Uterus (tissue), 4 donors: ENCODE measurements around the gene PRSS38. TPM values are rescaled to one million over a fixed set of nuclear protein-coding genes. Genes with fewer than 3 reads are reported as not detected.
A peak's percentile ranks its signal among the peaks of the same experiment; 100 is the strongest.

Source experiments
- DNase-seq, 2 donors: peaks; one replicate each; pipeline ENCODE4 v3.0.0-alpha.2; 2019 to 2020
- H3K27ac ChIP-seq, 2 donors: fragments of 200-600 bp; sonication (generic); 1 replicate in 1 of 2; 2 replicates in 1 of 2; pipeline ENCODE4 v1.5.1; 2016 to 2018
- H3K27me3 ChIP-seq, 2 donors: fragments of 200-600 bp; sonication (generic); one replicate each; pipeline ENCODE4 v1.5.1; 2018 to 2019; ENCODE audit warnings: control low read depth in 1 of 2
- H3K36me3 ChIP-seq, 2 donors: fragments of 200-600 bp; sonication (generic); one replicate each; pipeline ENCODE4 v1.5.1; 2019; ENCODE audit warnings: control low read depth in 1 of 2
- H3K4me1 ChIP-seq, 2 donors: fragments of 200-600 bp; sonication (generic); one replicate each; pipeline ENCODE4 v1.5.1; 2018 to 2019; ENCODE audit warnings: control low read depth in 1 of 2
- H3K4me3 ChIP-seq, 2 donors: fragments of 200-600 bp; sonication (generic); 1 replicate in 1 of 2; 2 replicates in 1 of 2; pipeline ENCODE4 v1.5.1; 2018 to 2019; ENCODE audit warnings: mild to moderate bottlenecking in 1 of 2
- H3K9me3 ChIP-seq, 2 donors: fragments of 200-600 bp; sonication (generic); one replicate each; pipeline ENCODE4 v1.5.1; 2019; ENCODE audit warnings: control low read depth in 1 of 2
- POLR2A ChIP-seq, 2 donors: fragments of 450-650 bp; IDR thresholded peaks; one replicate each; pipeline ENCODE4 v1.6.1; 2016; ENCODE audit warnings: antibody characterized with exemption in 2 of 2, mild to moderate bottlenecking in 1 of 2, moderate library complexity in 1 of 2
- intact Hi-C: fragments of 100-400 bp; cut with DNase I; formaldehyde crosslinking; loops from one replicate; pipeline ENCODE4 v1.15.1; 2023; ENCODE audit warnings: low total_unique reads
- total RNA-seq, 4 donors: library from RNA; depleted of rRNA in 3 of 4; stranded (reverse); fragments of >200 nt in 3 of 4; gene quantifications; one replicate each; pipeline versions ENCODE4 v1.1.0 to v1.2.4, GENCODE V29; 2014 to 2023
- TF ChIP-seq, protein P1 (sequence below), 4 experiments: fragments of 200-600 bp in 2 of 4; fragments of 450-650 bp in 2 of 4; sonication (generic) in 2 of 4; IDR thresholded peaks; one replicate each; pipeline ENCODE4 v1.5.1; 2016 to 2019; ENCODE audit warnings: antibody characterized with exemption in 4 of 4, mild to moderate bottlenecking in 2 of 4, moderate library complexity in 1 of 4
- donor health status: DM: yes; HTN: yes; CAD: no.

The PRSS38 gene
- total RNA-seq, 4 donors from 2014 or later = not detected

GRCh38 chr1:227884370-227885134 is 69.1 kb downstream of the PRSS38 start:
- Histone ChIP-seq H3K27me3 (no peaks in the 10 kb centered on the region), H3K36me3 (no peaks in the 10 kb centered on the region), H3K27ac (no peak overlapping the region), H3K9me3 (no peaks in the 10 kb centered on the region), H3K4me3 (no peak overlapping the region), H3K4me1 (peaks cover 14 to 19% of the 10 kb centered on the region in 2 donors)
- intact Hi-C loops = no loop called here
- peak in 1 of 2 donors; percentile 15 for DNase-seq
- TF ChIP-seq, protein P1, sequence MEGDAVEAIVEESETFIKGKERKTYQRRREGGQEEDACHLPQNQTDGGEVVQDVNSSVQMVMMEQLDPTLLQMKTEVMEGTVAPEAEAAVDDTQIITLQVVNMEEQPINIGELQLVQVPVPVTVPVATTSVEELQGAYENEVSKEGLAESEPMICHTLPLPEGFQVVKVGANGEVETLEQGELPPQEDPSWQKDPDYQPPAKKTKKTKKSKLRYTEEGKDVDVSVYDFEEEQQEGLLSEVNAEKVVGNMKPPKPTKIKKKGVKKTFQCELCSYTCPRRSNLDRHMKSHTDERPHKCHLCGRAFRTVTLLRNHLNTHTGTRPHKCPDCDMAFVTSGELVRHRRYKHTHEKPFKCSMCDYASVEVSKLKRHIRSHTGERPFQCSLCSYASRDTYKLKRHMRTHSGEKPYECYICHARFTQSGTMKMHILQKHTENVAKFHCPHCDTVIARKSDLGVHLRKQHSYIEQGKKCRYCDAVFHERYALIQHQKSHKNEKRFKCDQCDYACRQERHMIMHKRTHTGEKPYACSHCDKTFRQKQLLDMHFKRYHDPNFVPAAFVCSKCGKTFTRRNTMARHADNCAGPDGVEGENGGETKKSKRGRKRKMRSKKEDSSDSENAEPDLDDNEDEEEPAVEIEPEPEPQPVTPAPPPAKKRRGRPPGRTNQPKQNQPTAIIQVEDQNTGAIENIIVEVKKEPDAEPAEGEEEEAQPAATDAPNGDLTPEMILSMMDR (IDR thresholded peaks at IDR 0.05) = no peak
- TF ChIP-seq POLR2A (IDR thresholded peaks at IDR 0.05) = no peak

DNA sequence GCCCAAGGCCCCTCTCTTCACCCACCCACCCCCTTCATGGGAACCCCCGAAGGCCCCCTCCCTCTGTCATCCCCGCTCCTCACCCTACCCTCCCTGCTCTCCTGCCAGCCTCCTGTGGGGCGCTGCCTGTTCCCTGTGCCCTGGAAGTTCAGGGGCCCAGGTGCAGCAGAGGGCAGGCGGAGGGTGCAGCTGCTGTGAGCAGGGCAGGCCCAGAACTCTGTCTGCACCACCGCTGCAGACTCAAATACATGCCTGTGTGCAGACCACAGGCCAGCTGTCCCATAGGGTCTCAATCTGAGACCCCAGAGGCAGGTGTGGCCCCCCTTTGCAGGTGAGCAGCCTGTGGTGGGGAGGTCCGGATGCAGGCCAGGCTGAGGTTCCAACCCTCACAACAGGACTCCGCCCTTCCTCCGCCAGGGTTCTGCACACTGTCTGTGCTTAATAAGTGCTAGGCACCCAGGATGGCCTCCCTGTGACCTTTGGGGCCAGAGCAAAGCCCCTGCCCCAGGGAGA is 69.7 kb downstream of the PRSS38 start:
- TF ChIP-seq, protein P1 (IDR thresholded peaks at IDR 0.05) = no peak
- peak in 1 of 2 donors; percentile 5 for TF ChIP-seq POLR2A (IDR thresholded peaks at IDR 0.05)
- Histone ChIP-seq H3K9me3 (no peaks in the 10 kb centered on the region), H3K4me1 (peaks cover 14 to 19% of the 10 kb centered on the region in 2 donors), H3K27me3 (no peaks in the 10 kb centered on the region), H3K4me3 (no peak overlapping the region), H3K36me3 (no peaks in the 10 kb centered on the region), H3K27ac (peak overlapping the region; percentile 86 to 93)
- intact Hi-C loops = no loop called here
- DNase-seq = peak in 1 of 2 donors; percentile 22

DNA sequence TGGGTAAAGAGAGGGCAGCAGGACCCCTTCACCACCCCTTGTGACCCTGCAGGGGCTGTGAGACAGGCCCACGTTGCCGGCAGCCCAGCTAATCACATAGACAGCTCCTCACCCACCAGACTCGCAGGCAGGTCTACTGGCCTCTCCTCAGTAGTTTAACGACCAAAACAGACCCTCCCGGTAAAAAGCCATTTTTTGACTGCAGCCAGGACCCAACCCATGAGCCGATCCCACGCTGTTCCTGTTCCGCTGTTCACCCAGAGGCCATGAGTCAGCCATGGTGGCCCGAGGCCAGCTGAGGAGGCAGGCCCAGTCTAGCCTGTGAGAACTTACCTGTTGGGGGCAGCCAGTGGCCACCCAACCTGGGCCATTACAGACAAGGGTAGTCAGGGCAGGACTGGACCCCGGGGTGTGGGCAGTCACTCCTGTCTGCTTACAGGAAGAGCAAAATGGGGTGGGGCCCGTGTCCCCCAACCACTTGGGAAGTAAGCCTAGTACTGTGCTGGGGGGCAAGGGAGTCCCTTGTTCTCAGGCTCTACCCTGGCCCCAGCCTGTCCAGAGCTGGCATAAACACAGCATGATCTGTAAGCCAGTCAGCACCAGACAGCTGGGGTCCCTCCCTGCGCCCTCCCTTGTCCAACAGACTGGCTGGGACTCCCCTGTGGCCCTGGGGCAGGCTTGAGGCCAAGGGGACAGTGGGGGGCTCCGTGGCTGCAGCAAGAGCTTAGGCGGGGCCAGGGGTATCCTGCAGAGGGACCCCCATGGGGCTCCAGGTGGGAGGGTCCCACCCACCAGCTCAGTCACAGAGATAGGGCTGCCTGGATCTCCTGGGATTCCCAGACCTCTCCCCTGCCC is 70.4 kb downstream of the PRSS38 start:
- Histone ChIP-seq H3K36me3 (no peaks in the 10 kb centered on the region), H3K27ac (peak overlapping the region; percentile 86 to 93), H3K4me1 (peaks cover 14 to 19% of the 10 kb centered on the region in 2 donors), H3K9me3 (no peaks in the 10 kb centered on the region), H3K4me3 (peak overlapping the region in 1 of 2 donors; percentile 39), H3K27me3 (no peaks in the 10 kb centered on the region)
- DNase-seq = peak; percentile 82 to 87
- peak in 1 of 2 donors; percentile 5 for TF ChIP-seq POLR2A (IDR thresholded peaks at IDR 0.05)
- TF ChIP-seq, protein P1 (IDR thresholded peaks at IDR 0.05) = no peak
- intact Hi-C loops = no loop called here

- Histone ChIP-seq H3K4me1 (peaks cover 14 to 19% of the 10 kb centered on the region in 2 donors), H3K36me3 (no peaks in the 10 kb centered on the region), H3K27me3 (no peaks in the 10 kb centered on the region), H3K27ac (peak overlapping the region; percentile 86 to 93), H3K4me3 (peak overlapping the region; percentile 33 to 39), H3K9me3 (no peaks in the 10 kb centered on the region)
- peak in 1 of 2 donors; percentile 33 for DNase-seq
- intact Hi-C loops = no loop called here
- TF ChIP-seq POLR2A (IDR thresholded peaks at IDR 0.05) = no peak
- TF ChIP-seq, protein P1 (IDR thresholded peaks at IDR 0.05) = no peak
Measured at GRCh38 chr1:227886503-227886961, 71.1 kb downstream of the PRSS38 start.
